AG10803 (cell line): ENCODE measurements around the gene FGF18.

Source experiments
- DNase-seq: peaks from one replicate; pipeline ENCODE4 v3.0.0; 2010; ENCODE audit warnings: low read depth
- H3K4me3 ChIP-seq: 2 replicates; pipeline ENCODE4 v1.5.1; 2011; ENCODE audit warnings: mild to moderate bottlenecking, low read length, control low read depth
- CTCF ChIP-seq: conservative IDR thresholded peaks from 2 replicates; pipeline ENCODE4 v1.5.1; 2011; ENCODE audit warnings: mild to moderate bottlenecking, low read length, control low read depth, inconsistent platforms

Gene FGF18

GRCh38 chr5:171438738-171439137, 19.3 kb downstream of the FGF18 start:
- no peak for TF ChIP-seq CTCF
- no peak for DNase-seq
- no peak overlapping the region for H3K4me3 ChIP-seq

GRCh38 chr5:171441246-171441791, 21.9 kb downstream of the FGF18 start:
- no peak for DNase-seq
- no peak for TF ChIP-seq CTCF
- H3K4me3 ChIP-seq, result no peak overlapping the region

GRCh38 chr5:171442287-171443042, 23.0 kb downstream of the FGF18 start:
- no peak overlapping the region for H3K4me3 ChIP-seq
- no peak for TF ChIP-seq CTCF
- no peak for DNase-seq

- peak; percentile 32 for DNase-seq
- TF ChIP-seq CTCF, result no peak
- no peak overlapping the region for H3K4me3 ChIP-seq
Measured at GRCh38 chr5:171444582-171444981, 25.1 kb downstream of the FGF18 start.

- peak; percentile 61 for DNase-seq
- H3K4me3 ChIP-seq, result no peak overlapping the region
- no peak for TF ChIP-seq CTCF
Measured at GRCh38 chr5:171445644-171446516, 26.4 kb downstream of the FGF18 start.

GRCh38 chr5:171447226-171447625, 27.8 kb downstream of the FGF18 start:
- DNase-seq, result peak; percentile 5
- no peak overlapping the region for H3K4me3 ChIP-seq
- no peak for TF ChIP-seq CTCF
